Esophagus (tissue), 2 donors: ENCODE data around the gene MKI67. TPM values are rescaled to one million over a fixed set of nuclear protein-coding genes. Genes with fewer than 3 reads are reported as not detected.

Source experiments
- H3K27ac ChIP-seq, 2 donors: one replicate each; pipeline ENCODE4 v1.5.1; 2013; ENCODE audit warnings: low read depth in 2 of 2, mild to moderate bottlenecking in 2 of 2, inconsistent platforms in 1 of 2, low read length in 1 of 2, moderate library complexity in 1 of 2
- H3K27me3 ChIP-seq, 2 donors: one replicate each; pipeline ENCODE4 v1.6.1; 2013; ENCODE audit warnings: low read length in 2 of 2, control low read depth in 1 of 2, mild to moderate bottlenecking in 1 of 2; ENCODE audit not compliant: insufficient read depth in 2 of 2, control insufficient read depth in 1 of 2
- H3K36me3 ChIP-seq, 2 donors: one replicate each; pipeline ENCODE4 v1.6.1; 2013; ENCODE audit warnings: low read length in 1 of 2; ENCODE audit not compliant: control insufficient read depth in 2 of 2, insufficient read depth in 2 of 2
- H3K4me1 ChIP-seq, 2 donors: one replicate each; pipeline ENCODE4 v1.6.1; 2013; ENCODE audit warnings: low read length in 1 of 2; ENCODE audit not compliant: control insufficient read depth in 2 of 2, insufficient read depth in 2 of 2
- H3K4me3 ChIP-seq, 2 donors: one replicate each; pipeline ENCODE4 v1.5.1; 2013; ENCODE audit warnings: low read length in 2 of 2, mild to moderate bottlenecking in 2 of 2, low read depth in 1 of 2, moderate library complexity in 1 of 2
- H3K9me3 ChIP-seq, 2 donors: one replicate each; pipeline ENCODE4 v1.6.1; 2013; ENCODE audit warnings: mild to moderate bottlenecking in 2 of 2, low read depth in 1 of 2, low read length in 1 of 2, moderate library complexity in 1 of 2; ENCODE audit not compliant: control insufficient read depth in 2 of 2, insufficient read depth in 1 of 2
- WGBS, 2 donors: extraction: QIAGEN DNeasy Blood & Tissue Kit; methylation state at CpG; one replicate each; pipeline ENCODE4 v1.1.7; 2013; 5-methylcytosine and 5-hydroxymethylcytosine counted together
- polyA plus RNA-seq, 2 donors: library from polyadenylated mRNA; stranded (reverse); fragments of 200-250 nt; gene quantifications; one replicate each; pipeline ENCODE4 v1.2.3, GENCODE V29; 2013
- donor health status: healthy with polysubstance abuse.
- donor health status: Bipolar disorder and iron deficiency.

The MKI67 gene
- polyA plus RNA-seq, 2 donors = 8.7 to 8.9 TPM

- Histone ChIP-seq H3K36me3 (peaks cover 0 to 6% of the 10 kb centered on the region in 2 donors), H3K4me3 (peak overlapping the region in 1 of 2 donors; percentile 38), H3K9me3 (no peaks in the 10 kb centered on the region), H3K4me1 (peaks cover 0 to 15% of the 10 kb centered on the region in 2 donors), H3K27me3 (no peaks in the 10 kb centered on the region), H3K27ac (peak overlapping the region; percentile 91 to 93)
- WGBS, 2 donors = 87 to 88% methylated on average over 23 of the region's 23 CpGs
These were observed 76.8 kb downstream of the MKI67 start for GRCh38 chr10:128049226-128050120.

- H3K4me1 ChIP-seq = peaks cover 0 to 15% of the 10 kb centered on the region in 2 donors
- peak overlapping the region; percentile 91 to 93 for H3K27ac ChIP-seq
- H3K9me3 ChIP-seq = no peaks in the 10 kb centered on the region
- peak overlapping the region; percentile 13 to 38 for H3K4me3 ChIP-seq
- H3K27me3 ChIP-seq = no peaks in the 10 kb centered on the region
- peaks cover 0 to 5% of the 10 kb centered on the region in 2 donors for H3K36me3 ChIP-seq
- 58 to 68% methylated on average over 6 of the region's 6 CpGs for WGBS, 2 donors
These were observed 77.4 kb downstream of the MKI67 start for GRCh38 chr10:128048819-128049210.

GRCh38 chr10:128047991-128048818, 78.0 kb downstream of the MKI67 start:
- Histone ChIP-seq H3K9me3 (no peaks in the 10 kb centered on the region), H3K4me1 (peaks cover 0 to 15% of the 10 kb centered on the region in 2 donors), H3K27me3 (no peaks in the 10 kb centered on the region), H3K36me3 (peaks cover 0 to 5% of the 10 kb centered on the region in 2 donors), H3K4me3 (peak overlapping the region; percentile 38 to 46), H3K27ac (peak overlapping the region; percentile 91 to 93)
- WGBS, 2 donors = 25 to 26% methylated on average over 21 of the region's 21 CpGs

- 26 to 37% methylated on average over 17 of the region's 17 CpGs for whole genome bisulfite sequencing, 2 donors
- peaks cover 0 to under 1% of the 10 kb centered on the region in 2 donors for H3K36me3 ChIP-seq
- H3K27ac ChIP-seq = peak overlapping the region; percentile 91 to 94
- no peaks in the 10 kb centered on the region for H3K9me3 ChIP-seq
- no peaks in the 10 kb centered on the region for H3K27me3 ChIP-seq
- peak overlapping the region; percentile 38 to 46 for H3K4me3 ChIP-seq
- peaks cover 0 to 15% of the 10 kb centered on the region in 2 donors for H3K4me1 ChIP-seq
These were observed 78.9 kb downstream of the MKI67 start for GRCh38 chr10:128047351-128047750.

GRCh38 chr10:128046953-128047290, 79.3 kb downstream of the MKI67 start:
- Histone ChIP-seq H3K27ac (peak overlapping the region; percentile 5 to 11), H3K4me1 (peaks cover 0 to 15% of the 10 kb centered on the region in 2 donors)

More at GRCh38 chr10:128046953-128047290, 79.3 kb downstream of the MKI67 start:
- H3K9me3 ChIP-seq = no peaks in the 10 kb centered on the region
- no peak overlapping the region for H3K4me3 ChIP-seq
- 67 to 71% methylated on average over 10 of the region's 10 CpGs for WGBS, 2 donors
- no peaks in the 10 kb centered on the region for H3K36me3 ChIP-seq
- H3K27me3 ChIP-seq = no peaks in the 10 kb centered on the region

Other genes starting within 250 kb of the MKI67 start
- not detected for gene CLRN3, start 233.5 kb downstream of the MKI67 start, polyA plus RNA-seq
- 1 to 10 TPM; 3.8 to 5.5 TPM for gene PTPRE, start 219.3 kb downstream of the MKI67 start, polyA plus RNA-seq